HG03108 (cell line): ENCODE data around the gene TMEM270.

Experiments
- ATAC-seq: cut with Tn5 transposase; IDR thresholded peaks from one replicate; pipeline ENCODE4 v1.9.1; 2021; ENCODE audit warnings: moderate library complexity; ENCODE audit not compliant: unreplicated experiment

The TMEM270 gene

DNA sequence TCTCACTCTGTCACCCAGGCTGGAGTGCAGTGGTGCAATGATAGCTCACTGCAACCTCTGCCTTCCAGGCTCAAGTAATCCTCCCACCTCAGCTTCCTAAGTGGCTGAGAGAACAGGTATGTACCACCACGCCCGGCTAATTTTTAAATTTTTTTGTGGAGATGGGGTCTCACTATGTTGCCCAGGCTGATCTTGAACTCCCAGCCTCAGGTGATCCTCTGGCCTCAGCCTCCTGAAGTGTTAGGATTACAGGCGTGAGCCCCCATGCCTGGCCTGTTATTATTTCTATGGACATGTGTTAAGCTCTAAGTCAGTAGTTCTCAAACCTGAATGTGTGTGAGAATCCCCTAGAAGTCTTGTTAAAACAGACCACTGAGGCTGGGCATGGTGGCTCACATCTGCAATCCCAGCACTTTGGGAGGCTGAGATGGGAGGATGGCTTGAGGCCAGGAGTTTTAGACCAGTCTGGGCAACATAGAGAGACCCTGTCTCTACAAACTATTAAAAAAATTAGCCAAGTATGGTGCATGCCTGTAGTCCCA lies 24.5 kb downstream of the TMEM270 start:
- ATAC-seq, result no peak

DNA sequence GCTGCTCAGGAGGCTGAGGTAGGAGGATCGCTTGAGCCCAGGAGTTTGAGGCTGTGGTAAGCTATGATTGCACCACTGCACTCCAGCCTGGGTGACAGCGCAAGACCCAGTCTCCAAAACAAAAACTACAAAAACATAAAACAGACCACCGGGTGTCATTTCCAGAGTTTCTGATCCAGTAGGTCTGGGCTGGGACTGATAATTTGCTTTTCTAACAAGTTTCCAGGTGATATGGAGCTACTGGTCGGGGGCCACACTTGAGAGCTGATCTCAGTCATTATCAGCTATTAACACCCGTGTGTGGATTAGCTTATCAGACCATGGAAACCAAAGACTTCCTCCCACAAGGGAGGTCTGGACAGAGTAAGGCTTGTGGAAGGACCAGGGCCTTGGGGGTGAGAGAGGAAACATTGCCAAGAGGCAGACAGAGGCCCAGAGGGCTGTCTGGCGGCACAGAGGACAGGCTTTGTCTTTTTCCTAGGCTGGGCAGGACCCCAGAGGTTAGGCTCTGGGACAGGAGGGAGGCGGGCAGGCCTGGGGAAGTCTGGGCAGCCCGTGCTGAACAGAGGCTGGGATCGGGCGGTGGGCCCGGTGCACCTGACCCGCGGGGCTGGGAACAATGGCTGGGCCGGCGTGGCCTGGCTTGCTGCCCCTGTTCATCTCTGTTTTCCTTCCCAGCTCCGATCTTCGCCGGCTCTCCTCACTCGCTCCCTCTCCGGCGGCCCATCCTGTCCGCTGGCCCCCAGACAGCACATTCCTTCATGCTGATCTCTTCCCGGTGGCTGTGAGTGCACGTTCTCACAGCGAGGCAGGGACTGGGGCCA lies 25.2 kb downstream of the TMEM270 start:
- ATAC-seq, result no peak

GRCh38 chr7:73887762-73888161 lies 26.8 kb downstream of the TMEM270 start:
- no peak for ATAC-seq

DNA sequence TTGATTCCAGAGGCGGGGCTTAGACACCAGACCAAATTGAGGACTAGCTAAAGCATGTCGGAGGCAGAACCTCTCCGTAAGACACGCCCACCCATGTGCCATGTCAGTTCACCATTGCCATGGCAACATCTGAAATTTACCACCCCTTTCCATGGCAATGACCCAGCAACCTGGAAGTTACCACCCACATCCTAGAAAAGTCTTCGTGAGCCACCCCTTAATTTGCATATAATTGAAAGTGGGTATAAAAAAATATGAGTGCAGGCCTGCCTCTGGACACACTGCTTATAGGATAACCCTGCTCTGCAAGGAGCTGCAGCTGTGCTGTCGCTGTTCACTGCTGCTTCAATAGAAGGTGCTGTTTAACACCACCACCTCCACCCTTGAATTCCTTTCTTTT lies 28.0 kb downstream of the TMEM270 start:
- ATAC-seq, result no peak

GRCh38 chr7:73890555-73891147 lies 29.7 kb downstream of the TMEM270 start:
- ATAC-seq, result no peak

- ATAC-seq, result no peak
Observed at GRCh38 chr7:73891178-73891885, 30.4 kb downstream of the TMEM270 start.

GRCh38 chr7:73892003-73892999 lies 31.3 kb downstream of the TMEM270 start:
- no peak for ATAC-seq

DNA sequence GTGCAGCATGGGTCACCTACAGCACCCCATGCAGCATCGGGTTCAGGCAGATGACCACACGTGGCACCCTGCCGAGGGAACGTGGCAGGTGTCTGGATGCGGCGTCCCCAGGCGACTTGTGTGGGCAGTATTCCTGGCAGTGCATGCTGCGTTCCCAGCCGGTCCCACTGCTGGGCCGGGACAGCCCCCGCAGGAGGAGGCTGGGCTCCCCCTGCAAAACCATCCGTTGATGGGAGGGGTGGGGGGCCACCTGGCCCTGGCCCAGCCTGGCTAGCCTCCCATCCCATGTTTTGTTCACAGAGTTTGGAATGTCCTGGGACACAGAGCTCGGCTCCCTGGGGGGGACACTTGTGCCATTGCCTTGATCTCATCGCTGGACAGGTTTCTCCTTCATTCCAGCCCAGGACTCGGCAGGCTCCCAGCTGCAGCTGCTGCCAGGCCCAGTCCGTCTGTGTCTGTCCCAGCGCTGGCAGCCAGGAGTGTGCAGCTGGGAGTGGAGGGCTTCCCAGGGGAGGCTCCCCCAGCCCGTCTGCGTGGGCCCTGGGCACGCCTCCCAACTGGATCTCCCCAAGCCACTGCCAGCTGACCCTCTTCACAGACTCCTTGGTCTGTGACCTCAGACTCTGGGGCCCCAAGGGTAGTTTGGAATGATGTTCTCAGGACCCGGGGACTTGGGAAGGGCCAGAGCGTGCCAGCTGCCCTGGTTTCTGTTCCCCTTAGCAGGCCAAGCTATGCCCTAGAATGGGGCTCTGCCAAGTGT lies 32.6 kb downstream of the TMEM270 start:
- ATAC-seq, result no peak

GRCh38 chr7:73894166-73894565 lies 33.2 kb downstream of the TMEM270 start:
- ATAC-seq, result no peak

DNA sequence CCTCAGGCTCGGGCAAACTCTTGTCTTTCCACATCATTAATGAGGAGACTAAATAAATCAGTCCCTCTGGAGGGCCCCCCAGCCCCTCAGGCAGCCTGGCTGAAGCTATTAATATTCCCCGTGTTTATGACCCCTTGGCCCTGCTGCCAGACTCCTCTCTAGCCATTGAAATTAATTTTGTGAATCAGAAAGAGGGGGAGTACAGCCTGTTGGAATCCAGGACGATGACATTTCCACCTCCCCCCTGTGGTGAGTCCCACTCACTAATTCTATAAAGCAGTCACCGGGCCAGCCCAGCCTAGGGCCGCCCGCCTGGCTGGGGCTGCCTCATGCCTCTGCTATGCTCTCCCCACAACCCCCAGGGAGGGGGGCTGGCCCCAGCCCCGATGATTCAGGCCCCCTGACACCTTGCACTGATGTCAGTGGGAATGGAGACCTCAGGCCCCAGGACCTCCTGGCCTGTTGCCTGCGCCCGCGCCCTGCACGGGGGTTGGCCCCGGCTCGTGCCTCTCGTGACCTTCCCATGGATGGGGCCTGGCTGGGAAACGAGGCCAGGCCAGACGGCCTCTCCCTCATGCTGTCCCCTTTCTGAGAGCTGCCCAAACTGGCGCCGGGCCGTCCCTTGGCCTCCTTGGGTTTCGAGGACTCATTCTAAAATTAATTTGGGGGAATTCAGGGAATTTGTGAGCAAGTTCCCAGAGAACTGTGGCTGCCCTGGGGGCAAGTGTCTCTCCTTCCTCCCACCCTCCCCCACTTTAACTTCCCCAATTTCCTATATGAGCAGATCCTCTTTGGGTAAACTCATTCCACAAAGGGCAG lies 34.0 kb downstream of the TMEM270 start:
- ATAC-seq, result no peak

DNA sequence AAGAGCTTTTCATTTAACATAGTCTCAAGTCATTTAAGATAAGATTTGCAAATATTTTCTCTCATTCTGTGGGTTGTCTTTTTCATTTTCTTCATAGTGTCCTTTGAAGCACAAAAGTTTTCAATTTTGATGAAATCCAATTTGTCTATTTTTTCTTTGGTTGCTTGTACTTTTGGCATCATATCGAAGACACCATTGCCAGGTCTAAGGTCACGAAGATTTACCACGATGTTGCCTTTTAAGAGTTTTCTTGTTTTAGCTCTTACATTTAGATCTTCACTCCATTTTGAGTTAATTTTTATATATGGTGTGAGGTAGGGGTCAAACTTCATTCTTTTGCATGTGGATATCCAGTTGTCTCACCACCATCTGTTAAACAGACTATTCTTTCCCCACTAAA lies 34.7 kb downstream of the TMEM270 start:
- no peak for ATAC-seq

DNA sequence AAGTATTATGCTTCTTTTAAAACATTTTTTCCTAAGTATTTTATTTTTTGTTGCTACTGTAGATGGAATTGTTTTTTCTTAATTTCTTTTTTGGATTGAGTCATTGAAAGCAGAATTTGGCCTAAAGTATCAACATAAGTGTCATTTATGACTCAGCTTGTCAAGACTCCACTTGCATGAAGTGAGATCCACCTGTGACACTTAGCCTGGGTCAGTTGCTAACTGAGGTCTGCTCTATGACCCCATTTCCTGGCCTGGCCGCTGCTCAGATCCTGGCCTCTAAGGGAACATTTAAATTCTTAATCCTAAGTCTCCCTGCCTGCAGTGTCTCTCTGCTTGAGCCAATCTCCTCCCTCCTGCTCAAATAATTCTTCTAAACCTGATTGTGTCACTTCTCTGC lies 35.5 kb downstream of the TMEM270 start:
- no peak for ATAC-seq

GRCh38 chr7:73899731-73900142 lies 38.8 kb downstream of the TMEM270 start:
- ATAC-seq, result no peak

DNA sequence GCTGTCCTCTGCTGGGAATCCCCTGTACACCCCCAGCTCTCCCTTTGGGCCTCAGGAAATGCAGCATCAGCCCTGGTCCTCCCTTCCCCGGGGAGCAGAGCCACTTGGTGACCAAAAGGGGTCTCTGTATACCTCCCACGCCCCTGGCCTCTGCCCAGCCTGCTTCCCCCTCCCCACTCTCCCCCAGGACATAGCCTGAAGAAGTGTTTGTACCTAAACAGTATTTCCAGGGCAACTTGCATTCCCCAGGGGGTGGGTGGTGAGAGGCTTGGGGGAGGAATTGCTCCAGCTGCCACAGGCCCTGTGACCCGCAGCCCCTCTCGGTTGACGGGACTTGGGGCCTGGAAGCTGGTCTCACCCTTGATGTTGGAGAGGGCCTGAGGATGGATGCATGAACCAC lies 39.3 kb downstream of the TMEM270 start:
- no peak for ATAC-seq

- ATAC-seq, result no peak
Observed at GRCh38 chr7:73901231-73901822, 40.4 kb downstream of the TMEM270 start.

GRCh38 chr7:73901823-73902597 lies 41.1 kb downstream of the TMEM270 start:
- ATAC-seq, result no peak

GRCh38 chr7:73903321-73904218 lies 42.6 kb downstream of the TMEM270 start:
- no peak for ATAC-seq
